CD4-positive, alpha-beta T cell treated with Interleukin-17A for 1 hour (primary cell): Measurements from ENCODE around the gene TMEM135.

ENCODE experiments used
- DNase-seq: peaks from one replicate; pipeline ENCODE4 v3.0.0-alpha.2; 2020

The TMEM135 gene

DNA sequence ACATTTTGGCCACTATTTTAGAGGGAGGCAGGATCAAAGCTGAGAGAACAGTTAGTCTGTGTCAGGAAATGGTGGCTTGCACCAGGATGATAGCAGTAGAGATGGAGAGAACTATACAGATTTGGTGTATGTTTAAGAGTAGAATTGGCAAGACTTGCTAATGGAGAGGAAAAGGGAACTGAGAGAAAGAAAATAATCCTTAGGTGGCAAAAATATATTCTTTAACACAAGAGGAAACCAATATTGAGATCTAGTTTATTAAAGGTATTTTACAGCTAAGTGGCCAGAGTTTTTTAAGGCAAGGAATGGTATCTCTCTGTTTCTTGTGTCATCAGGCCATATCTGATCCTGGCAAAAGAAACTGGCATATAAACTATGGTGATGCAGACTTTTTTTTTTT, 278.8 kb downstream of the TMEM135 start:
- DNase-seq, result no peak

DNA sequence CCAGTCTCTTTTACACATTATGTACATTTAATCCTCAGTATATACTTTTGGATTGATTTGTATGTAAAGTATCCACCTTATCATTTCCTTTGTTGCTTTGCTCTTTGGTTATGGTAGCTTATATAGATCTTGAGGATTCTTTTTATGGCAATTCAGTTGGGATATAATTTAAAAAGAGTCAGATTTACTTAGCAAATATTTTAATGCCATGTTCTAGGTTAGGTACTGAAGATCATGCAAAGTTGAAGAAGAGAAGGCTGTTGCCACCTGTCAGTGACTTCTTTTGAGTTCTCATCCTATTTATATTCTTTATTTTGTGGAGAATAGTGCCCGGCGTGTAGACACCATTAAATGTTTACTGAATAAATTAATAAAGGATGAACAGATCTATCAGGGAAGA, 279.7 kb downstream of the TMEM135 start:
- no peak for DNase-seq

DNA sequence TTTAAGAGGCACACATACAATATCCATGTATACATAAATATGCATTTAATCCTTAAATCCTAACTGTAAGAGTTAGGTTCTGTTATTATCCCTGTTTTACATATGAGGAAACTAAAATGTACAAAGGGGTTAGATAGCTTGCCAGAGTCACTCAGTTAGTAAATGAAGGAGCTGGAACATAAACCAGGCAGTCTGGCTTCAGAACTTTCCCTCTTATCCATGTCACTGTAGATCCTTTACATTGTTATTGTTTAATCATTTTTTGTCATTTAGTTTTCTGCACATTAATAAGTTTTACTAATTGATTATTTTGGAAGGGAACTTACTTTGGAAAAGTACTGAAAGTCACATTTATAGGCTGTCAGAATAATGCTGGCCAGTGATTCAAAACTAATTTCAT, 282.4 kb downstream of the TMEM135 start:
- no peak for DNase-seq

DNA sequence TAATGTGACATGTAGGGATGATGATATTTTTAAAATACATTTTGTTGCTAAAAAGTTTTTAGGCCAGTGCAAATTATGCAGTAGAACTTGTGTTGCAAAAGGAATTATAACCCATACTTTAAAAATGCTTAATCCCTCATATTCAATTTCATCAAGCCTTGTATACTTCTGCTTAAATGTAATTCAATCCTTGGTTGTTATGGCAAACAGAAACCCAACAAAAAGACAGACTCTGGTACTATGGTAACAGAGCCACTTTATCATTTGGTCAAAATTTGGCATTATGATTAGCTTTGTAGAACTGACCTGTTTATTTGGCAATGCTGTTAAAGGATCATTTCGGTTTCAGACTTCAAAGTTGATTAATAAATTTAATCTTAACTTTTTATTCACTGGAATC, 284.8 kb downstream of the TMEM135 start:
- DNase-seq, result no peak

DNA sequence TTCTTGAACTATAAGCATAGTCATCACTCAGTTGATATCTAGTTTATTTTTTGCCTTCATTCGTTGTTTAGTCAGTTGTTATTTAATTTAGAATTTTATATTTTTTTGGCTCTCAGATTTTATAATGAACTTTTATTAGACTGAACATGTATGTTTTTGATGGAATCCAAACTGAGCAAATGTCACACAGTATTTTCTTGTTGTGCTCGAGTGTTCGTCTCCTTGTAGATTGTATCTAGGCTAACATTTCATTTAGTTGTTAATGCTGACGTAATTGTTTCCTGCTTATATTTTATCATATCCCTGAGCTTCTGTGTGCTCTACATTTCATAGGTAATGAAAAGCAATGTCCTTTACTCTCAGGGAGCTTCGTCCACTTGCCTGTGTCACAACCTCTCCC, 286.2 kb downstream of the TMEM135 start:
- DNase-seq, result no peak

DNA sequence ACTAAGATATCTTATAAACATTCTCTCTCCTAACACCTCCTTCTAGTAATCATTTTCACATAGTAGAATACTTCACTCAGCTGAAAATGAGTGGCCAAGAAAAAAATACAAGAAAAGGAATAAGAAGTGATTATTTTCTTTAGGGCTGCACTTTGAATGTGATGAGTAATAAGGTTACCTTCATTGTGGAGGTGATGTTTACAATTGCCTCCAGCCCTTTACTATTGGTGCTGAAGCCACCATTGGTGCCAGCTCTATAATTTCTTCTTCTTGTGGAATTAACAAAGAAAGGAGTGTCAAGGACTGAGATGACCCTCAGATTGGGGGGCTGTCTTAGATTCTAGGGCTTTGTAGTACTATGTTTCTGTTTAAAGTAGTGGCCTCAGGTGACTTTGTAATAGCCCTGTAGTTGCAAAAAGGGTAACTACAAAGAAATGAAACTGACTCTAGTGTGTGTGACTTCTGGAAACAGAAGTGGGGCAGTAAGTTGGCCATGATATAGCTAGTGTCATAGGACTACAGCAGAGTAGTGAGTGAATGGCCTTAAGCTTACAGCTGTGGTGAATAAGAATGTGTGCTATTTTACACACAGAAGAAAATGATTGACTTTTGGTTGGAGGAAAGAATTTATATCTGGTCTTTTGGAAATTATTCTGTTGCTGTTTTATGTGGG, 287.2 kb downstream of the TMEM135 start:
- no peak for DNase-seq

DNA sequence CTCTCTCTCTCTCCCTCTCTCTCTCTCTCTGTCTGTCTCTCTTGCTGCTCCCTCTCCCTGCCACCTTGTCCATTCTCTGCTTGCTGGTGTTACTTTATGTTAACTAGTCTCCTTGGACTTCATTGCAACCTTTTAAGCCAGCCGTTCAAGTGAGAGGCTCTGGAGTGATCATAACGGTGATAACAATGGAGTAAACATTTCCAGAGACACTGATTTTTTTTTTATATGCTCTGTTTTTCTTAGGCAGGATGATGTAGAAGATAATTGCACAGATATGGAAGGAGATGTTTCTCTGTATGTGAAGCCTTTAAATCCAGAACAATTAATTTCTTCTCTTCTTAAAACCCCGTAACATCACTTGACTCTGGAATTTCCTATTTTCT, 287.7 kb downstream of the TMEM135 start:
- no peak for DNase-seq

DNA sequence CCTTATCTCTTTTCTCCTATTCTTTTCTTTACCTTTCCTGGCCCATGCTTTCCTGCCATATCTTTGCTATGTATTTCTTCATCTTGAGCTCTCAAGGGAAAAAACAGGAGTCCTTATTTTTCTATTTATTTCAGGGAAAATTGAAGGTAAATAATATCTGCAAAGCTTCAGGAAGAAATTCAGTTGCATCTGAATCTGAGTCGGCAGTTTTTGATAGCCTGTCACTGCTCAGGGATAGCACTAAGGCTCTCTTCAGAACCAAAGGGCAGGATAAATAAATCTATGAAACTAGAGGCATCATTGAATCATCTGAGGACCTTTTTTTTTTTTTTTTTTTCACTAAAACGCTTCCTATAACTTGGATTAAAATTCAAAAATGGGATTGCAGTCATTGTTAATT, 288.9 kb downstream of the TMEM135 start:
- no peak for DNase-seq

DNA sequence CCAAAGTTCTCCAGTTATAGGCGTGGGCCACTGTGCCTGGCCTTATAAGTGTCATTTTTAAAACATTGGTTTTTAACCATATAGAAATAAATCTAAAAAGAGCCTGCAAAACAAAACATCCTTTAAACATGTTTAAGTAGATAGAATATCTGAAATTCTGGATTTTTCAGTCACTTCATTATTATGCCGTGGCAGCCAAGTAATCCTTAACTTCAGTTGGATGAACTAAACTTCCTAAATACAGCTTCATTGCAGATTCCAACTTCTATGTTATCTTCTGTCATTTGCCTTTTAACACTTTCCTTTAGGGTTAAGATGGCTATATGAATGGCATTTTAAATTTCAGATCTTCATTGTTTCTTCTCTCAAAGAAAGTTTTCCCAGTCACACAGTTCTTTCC, 291.4 kb downstream of the TMEM135 start:
- no peak for DNase-seq

DNA sequence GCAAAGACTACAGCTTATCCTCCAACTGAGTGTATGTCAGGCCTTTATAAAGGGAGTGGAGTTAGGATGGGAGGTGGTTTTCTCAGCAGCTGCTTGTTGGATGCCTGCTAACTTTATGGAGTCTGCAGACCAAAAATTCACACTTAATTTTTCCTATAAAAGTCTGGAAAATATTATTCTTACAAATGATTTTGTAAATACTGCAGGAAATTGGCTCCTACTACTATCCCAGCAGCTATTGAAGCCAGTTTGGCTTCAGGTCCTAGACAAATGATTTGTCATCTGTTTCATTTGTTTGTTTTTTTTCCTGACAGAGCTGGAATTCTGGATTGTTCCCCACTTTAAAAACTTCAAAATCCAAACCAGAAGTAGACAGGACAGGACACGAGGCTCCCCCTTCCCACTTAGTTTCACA, 292.5 kb downstream of the TMEM135 start:
- DNase-seq, result no peak

DNA sequence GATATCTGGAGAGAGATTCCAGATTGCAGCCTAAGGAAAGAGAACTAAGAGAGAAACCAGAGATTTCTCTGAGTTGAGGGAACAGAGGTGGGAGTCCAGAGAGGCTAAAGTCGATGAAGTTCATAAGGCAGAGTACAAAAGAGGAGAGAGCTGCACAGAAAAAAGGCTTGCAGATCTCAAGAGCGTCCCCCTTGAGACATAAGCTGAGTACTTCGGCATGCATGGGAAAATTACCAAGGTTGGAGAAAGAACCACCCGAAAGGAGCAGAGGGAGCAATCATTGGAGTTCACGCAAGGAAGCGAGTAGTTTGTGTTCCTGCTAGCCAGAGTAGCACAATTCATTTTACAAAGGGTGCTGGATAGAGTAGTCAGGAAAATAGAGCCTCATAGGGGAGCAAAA, 293.5 kb downstream of the TMEM135 start:
- DNase-seq, result no peak

DNA sequence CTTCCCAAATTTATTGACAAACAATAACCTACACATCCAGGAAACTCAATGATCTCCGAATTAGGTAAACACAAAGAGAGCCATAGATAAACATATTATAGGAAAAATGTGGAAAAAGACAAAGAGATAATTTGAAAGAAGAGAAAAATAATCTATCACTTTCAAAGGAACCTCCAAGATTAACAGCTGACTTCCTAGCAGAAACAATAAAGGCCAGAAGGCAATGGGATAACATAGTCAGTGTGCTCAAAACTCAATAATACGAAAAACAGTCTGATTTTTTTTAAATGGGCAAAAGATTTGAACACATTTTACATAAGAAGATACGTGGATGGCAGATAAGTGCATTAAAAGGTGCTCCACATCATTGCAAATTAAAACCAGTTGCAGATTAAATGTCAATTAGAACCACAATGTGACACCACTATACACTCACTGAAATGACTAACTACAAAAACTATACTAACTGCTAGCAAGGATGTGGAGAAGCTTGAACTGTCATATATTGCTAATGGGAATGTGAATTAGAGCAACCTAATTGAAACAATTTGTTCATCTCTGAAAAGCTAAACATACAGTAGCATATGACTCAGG, 300.4 kb downstream of the TMEM135 start:
- DNase-seq, result no peak

DNA sequence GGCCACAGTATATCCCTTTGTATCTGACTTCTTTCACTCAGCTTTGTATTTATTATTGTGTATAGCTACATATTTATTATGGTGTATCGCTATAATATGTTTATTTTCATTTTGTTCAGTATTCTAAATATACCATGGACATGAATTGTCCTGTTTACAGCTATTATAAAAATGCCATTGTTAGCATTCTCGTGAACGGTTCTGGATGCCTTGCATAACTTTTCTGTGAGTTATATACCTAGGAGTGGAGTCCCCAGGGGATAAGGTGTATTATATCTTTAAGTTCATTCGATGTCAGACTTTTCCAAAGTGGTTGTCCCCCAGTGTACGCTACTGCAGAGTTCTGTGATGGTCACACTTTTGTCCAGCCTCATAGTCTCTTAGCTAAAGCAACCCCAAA, 301.7 kb downstream of the TMEM135 start:
- no peak for DNase-seq

DNA sequence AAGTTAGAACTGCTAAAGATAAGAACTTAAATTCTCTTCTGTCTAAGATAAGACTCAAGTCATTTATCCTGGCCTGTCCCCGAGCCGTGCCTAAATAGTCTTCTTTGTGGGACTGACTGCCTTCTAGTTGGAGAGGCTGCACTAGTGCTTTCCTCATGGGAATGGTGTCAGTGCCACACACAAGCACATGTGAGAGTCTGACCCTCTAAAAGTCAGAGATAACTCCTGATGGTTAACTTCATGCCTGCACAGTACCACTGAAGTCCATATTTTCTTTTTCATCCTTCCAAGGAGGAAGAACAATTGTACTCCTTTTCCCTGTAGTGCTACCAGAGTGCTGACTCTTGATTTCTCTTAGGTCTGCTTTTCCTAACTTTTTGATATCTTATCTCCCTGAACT, 309.7 kb downstream of the TMEM135 start:
- DNase-seq, result no peak

DNA sequence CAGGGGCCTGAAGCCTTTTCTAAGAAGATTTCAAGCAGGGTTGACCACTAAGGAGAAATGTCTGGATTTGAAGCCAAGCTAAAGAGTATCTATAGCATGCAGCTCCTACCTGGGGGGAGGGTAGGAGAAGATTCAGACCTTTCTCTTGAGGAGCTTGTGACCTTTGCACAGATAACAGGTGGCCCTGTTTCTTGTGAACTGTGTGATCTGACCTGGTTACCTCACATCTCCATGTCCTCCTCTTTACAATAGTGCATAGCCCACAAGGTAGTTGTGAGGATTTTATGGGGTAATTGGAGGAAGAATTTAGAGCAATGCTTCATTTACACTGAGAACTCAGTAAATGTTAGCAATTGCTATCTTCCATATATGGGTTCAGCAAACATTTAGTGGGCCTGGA, 310.1 kb downstream of the TMEM135 start:
- DNase-seq, result no peak

DNA sequence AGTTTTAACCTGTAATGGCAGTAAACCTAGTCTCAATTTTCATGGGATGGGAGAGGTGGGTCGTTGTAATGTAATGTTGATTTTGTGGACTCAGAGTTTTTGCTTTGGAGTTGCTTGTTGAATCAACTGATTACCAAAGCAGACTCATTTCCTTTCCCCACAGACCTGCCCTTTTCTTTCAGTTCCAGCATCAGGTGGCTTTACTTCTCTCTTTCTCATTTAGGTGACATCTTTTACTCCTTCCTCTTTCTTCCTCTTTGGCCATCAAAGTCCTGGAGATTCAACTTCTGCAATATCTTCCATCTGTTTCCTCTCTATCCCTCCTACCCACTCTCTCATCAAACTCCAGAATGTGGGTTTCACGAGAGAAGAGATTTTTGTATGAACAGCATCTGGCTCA, 313.9 kb downstream of the TMEM135 start:
- DNase-seq, result no peak

DNA sequence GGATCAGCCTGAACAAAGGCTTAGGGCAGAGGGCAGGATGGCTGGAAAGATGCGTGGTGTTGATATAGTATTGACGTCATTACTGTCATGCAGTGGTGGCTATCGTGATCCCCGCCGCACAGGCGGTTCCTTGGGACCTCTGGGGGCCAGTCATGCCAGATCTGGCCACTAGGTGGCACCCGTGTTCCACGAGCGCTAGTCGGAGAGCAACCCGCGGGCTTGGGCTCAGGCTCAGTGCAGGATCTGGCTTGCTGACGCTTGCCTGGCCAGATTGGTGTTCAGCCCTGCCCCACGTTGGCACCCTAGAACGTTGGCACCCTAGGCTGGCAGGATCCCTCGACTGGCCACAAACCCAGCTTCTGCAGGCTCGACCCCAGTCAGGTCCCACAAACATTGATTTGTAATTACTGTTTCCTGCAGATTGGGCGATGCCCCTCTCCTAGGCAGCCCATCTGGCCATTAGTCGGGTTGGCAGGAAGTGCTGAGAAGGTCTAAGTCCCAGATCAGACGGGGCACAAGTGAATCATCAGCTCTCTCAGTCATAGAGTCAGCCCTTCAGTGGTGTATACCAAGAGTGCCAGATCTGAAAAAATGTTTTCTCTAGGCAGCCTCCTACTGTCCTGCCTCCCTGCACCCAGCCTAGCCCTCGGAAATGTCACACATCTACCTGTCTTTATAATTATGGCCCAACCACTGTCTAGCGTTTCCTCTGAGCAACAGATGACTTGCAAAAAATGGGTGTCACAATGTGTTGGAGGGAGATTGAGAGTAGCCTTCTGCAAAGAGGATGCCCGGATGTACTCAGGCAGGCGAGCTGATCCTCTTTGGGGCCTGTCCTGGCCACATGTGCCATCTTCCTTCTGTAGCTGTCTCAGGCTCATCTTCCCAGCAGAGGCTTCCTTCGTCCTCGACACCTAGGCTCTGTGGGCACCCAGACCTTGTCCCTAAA, 315.3 kb downstream of the TMEM135 start:
- peak; percentile 71 for DNase-seq

DNA sequence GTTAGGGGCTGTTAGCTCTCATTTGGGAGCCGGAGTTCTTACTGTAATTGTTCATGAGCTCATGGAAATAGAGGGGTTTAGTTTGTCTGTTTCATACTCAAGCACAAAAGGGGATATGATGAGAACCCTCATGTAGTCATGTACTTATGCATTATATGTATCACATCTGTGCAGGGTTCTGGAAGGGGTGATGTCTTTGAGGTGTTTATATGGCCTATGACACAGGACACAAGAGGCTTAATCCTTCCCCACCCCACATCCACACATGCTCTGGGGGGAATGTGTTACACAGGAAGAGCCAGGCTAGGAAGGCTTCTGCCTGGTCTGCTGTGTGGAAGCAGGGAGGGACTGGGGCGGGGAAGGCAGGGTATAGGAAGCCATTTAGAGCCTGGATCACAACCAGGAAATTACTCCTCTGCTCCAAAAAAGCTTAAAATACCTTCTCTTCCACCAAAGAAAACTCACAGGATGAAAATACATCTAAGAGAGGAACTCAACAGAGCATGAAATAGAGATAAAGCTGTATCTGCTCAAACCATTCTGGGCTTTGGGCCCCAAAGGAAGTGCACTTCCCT, 316.1 kb downstream of the TMEM135 start:
- no peak for DNase-seq

DNA sequence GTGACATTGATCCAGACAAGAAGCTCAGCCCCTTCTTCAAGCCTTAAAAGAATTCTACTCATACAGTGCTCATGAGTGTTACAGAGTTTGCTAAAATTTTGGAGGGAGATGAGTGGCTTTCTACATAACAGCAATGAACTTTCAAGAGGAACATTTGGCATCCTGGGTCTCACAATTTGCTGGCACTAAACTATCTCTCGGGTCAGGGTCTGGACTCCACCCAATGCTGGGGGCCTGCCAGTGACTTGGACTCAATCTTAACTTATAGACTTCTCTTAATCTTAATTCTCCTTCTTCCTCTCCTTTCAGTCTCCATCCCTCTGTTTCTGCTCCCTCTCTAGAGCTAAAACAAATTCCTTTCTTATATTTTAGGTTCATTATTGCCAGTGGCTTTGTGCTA, 317.9 kb downstream of the TMEM135 start:
- no peak for DNase-seq

DNA sequence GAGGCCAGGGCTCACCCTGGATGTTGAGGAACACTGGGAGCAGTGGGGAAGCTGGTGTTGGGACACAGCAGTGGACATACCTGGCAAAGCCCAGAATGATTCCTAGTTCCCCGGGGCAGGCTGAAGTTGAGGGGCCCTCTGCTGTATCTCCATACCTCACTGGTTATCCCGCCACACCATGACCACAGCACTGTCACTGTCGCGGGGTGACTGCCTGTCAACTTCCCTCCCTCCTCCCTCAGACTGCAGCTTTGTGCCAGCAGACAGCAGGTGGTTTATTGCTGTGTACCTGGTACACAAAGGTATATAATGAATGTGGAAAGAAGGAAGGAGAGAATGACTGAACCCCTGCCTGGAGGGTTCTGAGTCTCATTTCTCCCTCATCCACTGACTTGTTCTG, 318.7 kb downstream of the TMEM135 start:
- no peak for DNase-seq

DNA sequence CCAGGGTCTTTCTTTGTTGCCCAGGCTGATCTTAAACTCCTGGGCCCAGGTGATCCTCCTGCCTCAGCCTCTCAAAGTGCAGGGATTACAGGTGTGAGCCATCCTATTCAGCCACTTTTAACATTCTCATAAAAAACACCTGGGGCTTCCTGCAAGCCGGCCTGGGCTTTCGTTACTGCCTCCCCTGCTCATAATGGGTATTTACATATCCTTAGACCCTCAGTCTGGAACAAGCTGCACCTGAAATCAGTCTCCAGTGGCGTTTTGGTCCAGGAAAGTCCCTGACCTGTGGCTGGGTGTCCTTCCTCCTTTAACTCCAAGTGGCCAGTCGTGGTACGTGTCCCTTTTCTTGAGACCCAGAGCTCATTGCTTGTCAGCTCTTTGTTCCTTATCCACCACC, 320.7 kb downstream of the TMEM135 start:
- no peak for DNase-seq

DNA sequence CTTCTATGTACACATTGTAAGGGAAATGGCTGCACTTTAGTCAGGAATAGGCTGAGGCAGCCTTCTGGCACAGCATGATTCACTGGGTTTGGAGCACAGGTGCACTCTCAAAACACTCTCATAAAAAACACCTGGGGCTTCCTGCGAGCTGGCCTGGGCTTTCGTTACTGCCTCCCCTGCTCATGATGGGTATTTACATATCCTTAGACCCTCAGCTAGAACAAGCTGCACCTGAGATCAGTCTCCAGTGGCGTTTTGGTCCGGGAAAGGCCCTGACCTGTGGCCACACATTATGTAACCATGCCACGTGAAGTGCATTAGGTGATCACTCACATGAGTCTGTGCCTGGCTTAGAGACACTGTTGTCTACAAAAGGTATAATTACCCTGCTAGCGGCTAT, 321.7 kb downstream of the TMEM135 start:
- no peak for DNase-seq

DNA sequence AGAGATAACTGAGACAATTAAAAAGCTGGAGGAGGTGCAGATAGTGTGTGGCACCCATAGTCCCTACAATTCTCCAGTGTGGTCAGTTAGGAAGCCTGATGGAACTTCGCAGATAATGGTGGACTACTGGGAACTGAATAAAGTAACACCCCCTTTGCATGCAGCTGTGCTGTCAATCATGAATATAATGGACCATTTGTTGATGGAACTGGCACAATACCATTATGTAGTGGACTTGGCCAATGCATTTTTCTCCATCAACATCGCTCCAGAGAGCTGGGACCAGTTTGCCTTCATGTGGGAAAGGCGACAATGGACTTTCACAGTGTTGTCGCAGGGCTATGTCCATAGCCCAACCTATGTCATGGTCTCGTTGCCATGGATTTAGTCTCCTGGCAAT, 324.2 kb downstream of the TMEM135 start:
- DNase-seq, result no peak

DNA sequence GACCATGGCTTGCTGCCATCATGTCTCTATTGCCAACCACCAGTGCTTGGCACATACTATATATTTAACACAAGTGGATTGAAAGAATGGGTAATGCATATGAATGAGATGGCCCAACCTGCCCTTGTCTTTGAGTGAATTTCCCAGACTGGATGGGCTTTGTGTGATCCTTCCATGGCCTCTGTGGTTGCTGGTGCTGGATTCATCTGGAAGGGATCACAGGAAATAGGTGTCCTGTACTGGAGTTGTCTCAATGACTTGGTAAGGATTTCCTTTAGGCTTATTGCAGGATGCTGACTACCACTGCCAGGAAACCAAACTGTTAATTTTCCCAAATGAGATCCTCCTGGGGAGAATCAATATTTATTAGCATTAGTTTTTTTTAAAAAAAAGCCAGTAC, 328.6 kb downstream of the TMEM135 start:
- DNase-seq, result no peak
